SK-N-SH (cell line): ENCODE results near the gene MS4A8. TPM values are rescaled to one million over a fixed set of nuclear protein-coding genes. Genes with fewer than 3 reads are reported as not detected.

Source experiments
- CTCF ChIA-PET: fragments of 300-600, 350-600 bp; formaldehyde crosslinking; extraction: SDS; loops from one replicate; lab custom pipeline; 2021; lab: Yijun Ruan, JAX
- POLR2A ChIA-PET: fragments of 350-600 bp; sonication (Branson Sonifier 250); formaldehyde crosslinking; extraction: SDS; loops from one replicate; lab custom pipeline; 2020; ENCODE audit warnings: antibody characterized with exemption, inconsistent platforms; lab: Yijun Ruan, JAX
- DNase-seq: peaks from one replicate; pipeline ENCODE4 v3.0.0; 2012
- H2AFZ ChIP-seq: fragments of 200-600 bp; sonication (generic); 2 replicates; pipeline ENCODE4 v1.8.1; 2016; ENCODE audit warnings: antibody characterized with exemption, mild to moderate bottlenecking, low read depth
- H3F3A ChIP-seq: fragments of 200-600 bp; sonication (generic); replicated peaks from 2 replicates; pipeline ENCODE3; 2016; ENCODE audit warnings: antibody characterized with exemption, mild to moderate bottlenecking; ENCODE audit not compliant: insufficient read depth
- H3K27ac ChIP-seq, 2 experiments: fragments of 200-500 bp in 1 of 2; fragments of 200-600 bp in 1 of 2; sonication (Bioruptor generic) in 1 of 2; sonication (generic), shearing (Covaris generic) in 1 of 2; 2 replicates each; pipeline versions ENCODE4 v1.5.1 to v1.6.1; 2014 to 2016; ENCODE audit warnings: low read depth in 2 of 2, inconsistent platforms in 1 of 2, low read length in 1 of 2, mild to moderate bottlenecking in 1 of 2, mixed read lengths in 1 of 2
- H3K27me3 ChIP-seq: fragments of 200-600 bp; sonication (generic), shearing (Covaris generic); 2 replicates; pipeline ENCODE4 v1.6.1; 2016; ENCODE audit warnings: mixed run types; ENCODE audit not compliant: insufficient read depth
- H3K36me3 ChIP-seq, 2 experiments: fragments of 200-500 bp in 1 of 2; fragments of 200-600 bp in 1 of 2; sonication (Bioruptor generic) in 1 of 2; sonication (generic) in 1 of 2; replicated peaks in 1 of 2; 2 replicates each; pipeline versions ENCODE3 to v1.5.1; 2014 to 2016; ENCODE audit warnings: low read length in 1 of 2, mild to moderate bottlenecking in 1 of 2; ENCODE audit not compliant: insufficient read depth in 2 of 2, control insufficient read depth in 1 of 2
- H3K4me1 ChIP-seq, 2 experiments: fragments of 200-500 bp in 1 of 2; fragments of 200-600 bp in 1 of 2; sonication (Bioruptor generic) in 1 of 2; sonication (generic), shearing (Covaris generic) in 1 of 2; 2 replicates each; pipeline versions ENCODE4 v1.5.1 to v1.6.1; 2014 to 2016; ENCODE audit warnings: low read depth in 1 of 2, low read length in 1 of 2, mixed run types in 1 of 2; ENCODE audit not compliant: insufficient read depth in 2 of 2, control insufficient read depth in 1 of 2
- H3K4me2 ChIP-seq: fragments of 200-600 bp; sonication (generic), shearing (Covaris generic); 2 replicates; pipeline ENCODE4 v1.6.1; 2017; ENCODE audit warnings: mixed run types
- H3K4me3 ChIP-seq, 2 experiments: fragments of 200-500 bp in 1 of 2; fragments of 200-600 bp in 1 of 2; sonication (Bioruptor generic) in 1 of 2; sonication (generic), shearing (Covaris generic) in 1 of 2; 2 replicates each; pipeline versions ENCODE4 v1.5.1 to v1.8.1; 2014 to 2016; ENCODE audit warnings: low read depth in 2 of 2, inconsistent platforms in 1 of 2, low read length in 1 of 2, mild to moderate bottlenecking in 1 of 2, mixed read lengths in 1 of 2, moderate library complexity in 1 of 2
- H3K79me2 ChIP-seq: fragments of 200-600 bp; sonication (generic); 2 replicates; pipeline ENCODE4 v1.8.1; 2017; ENCODE audit warnings: mild to moderate bottlenecking; ENCODE audit not compliant: insufficient read depth
- H3K9ac ChIP-seq: fragments of 200-600 bp; sonication (generic); 2 replicates; pipeline ENCODE4 v1.6.1; 2017; ENCODE audit warnings: mixed run types
- H3K9me2 ChIP-seq: fragments of 200-600 bp; sonication (generic); 2 replicates; pipeline ENCODE4 v1.6.1; 2017; ENCODE audit warnings: mixed run types
- H3K9me3 ChIP-seq: fragments of 200-600 bp; sonication (generic); 2 replicates; pipeline ENCODE4 v1.6.1; 2017; ENCODE audit warnings: mixed run types, mild to moderate bottlenecking, moderate library complexity
- H4K20me1 ChIP-seq: fragments of 200-600 bp; sonication (generic); 2 replicates; pipeline ENCODE4 v1.6.1; 2017; ENCODE audit warnings: mild to moderate bottlenecking, mixed run types; ENCODE audit not compliant: insufficient read depth
- ELF1 ChIP-seq: IDR thresholded peaks from 2 replicates; pipeline ENCODE4 v1.4.0; 2012
- EP300 ChIP-seq, 2 experiments: IDR thresholded peaks; 2 replicates each; pipeline versions ENCODE4 v1.4.0 to v1.6.1; 2012; ENCODE audit warnings: borderline replicate concordance in 1 of 2, low read depth in 1 of 2, low read length in 1 of 2
- FOSL2 ChIP-seq: IDR thresholded peaks from 2 replicates; pipeline ENCODE4 v1.4.0; 2012; ENCODE audit warnings: low read depth, mild to moderate bottlenecking, moderate library complexity, borderline replicate concordance
- JUND ChIP-seq: IDR thresholded peaks from 2 replicates; pipeline ENCODE4 v1.4.0; 2012
- NFIC ChIP-seq: IDR thresholded peaks from 2 replicates; pipeline ENCODE4 v1.4.0; 2012; ENCODE audit warnings: borderline replicate concordance
- PBX3 ChIP-seq: IDR thresholded peaks from 2 replicates; pipeline ENCODE4; 2012
- RAD21 ChIP-seq: IDR thresholded peaks from 2 replicates; pipeline ENCODE4 v1.6.1; 2012; ENCODE audit warnings: mild to moderate bottlenecking, low read length
- REST ChIP-seq: IDR thresholded peaks from 2 replicates; pipeline ENCODE4 v1.6.1; 2012; ENCODE audit warnings: mild to moderate bottlenecking, low read depth, low read length, moderate library complexity
- TEAD4 ChIP-seq: IDR thresholded peaks from 2 replicates; pipeline ENCODE4 v1.4.0; 2012; ENCODE audit warnings: mild to moderate bottlenecking, borderline replicate concordance; ENCODE audit not compliant: insufficient read depth
- USF1 ChIP-seq: IDR thresholded peaks from 2 replicates; pipeline ENCODE4 v1.4.0; 2012; ENCODE audit warnings: low read depth, borderline replicate concordance
- USF2 ChIP-seq: fragments of 150-350 bp; IDR thresholded peaks from 2 replicates; pipeline ENCODE4 v1.6.1; 2017; ENCODE audit warnings: antibody characterized with exemption, low read length, low read depth, borderline replicate concordance
- YY1 ChIP-seq: IDR thresholded peaks from 2 replicates; pipeline ENCODE4 v1.4.0; 2012; ENCODE audit warnings: low read depth, mild to moderate bottlenecking
- ZBTB33 ChIP-seq: IDR thresholded peaks from 2 replicates; pipeline ENCODE4 v1.4.0; 2012; ENCODE audit warnings: low read depth, borderline replicate concordance
- WGBS: methylation state at CpG from one replicate; pipeline ENCODE4 v1.1.6; 2017; ENCODE audit warnings: low lambda C conversion rate; 5-methylcytosine and 5-hydroxymethylcytosine counted together
- polyA plus RNA-seq, 3 experiments: library from polyadenylated mRNA; depleted of rRNA; stranded (reverse); fragments of >200 nt; gene quantifications; 2 replicates each; pipeline ENCODE4 v1.2.3, GENCODE V29; 2012

MS4A8 gene
- polyA plus RNA-seq, 1 of the 3 experiments (the other 2 are of a cell fraction) = not detected

- TF ChIP-seq ZBTB33 = no peak
Observed at GRCh38 chr11:60719391-60719790, 20.0 kb downstream of the MS4A8 start (continued).

- WGBS = 3% methylated on average over 6 of the region's 6 CpGs
- ChIA-PET CTCF (interaction anchor here (0.6 kb wide), 1 partner anchor 1713 kb away, joined by 3 read pairs; no protein-coding TSS in a partner anchor), POLR2A (no interaction called here)
- no peak overlapping the region for H3K9ac ChIP-seq
- no peaks in the 10 kb centered on the region for H3K9me3 ChIP-seq
- H3K4me1 ChIP-seq = no peaks in the 10 kb centered on the region
- H3K27me3 ChIP-seq = peaks cover 46% of the 10 kb centered on the region
- no peaks in the 10 kb centered on the region for H3K9me2 ChIP-seq
- no peaks in the 10 kb centered on the region for H4K20me1 ChIP-seq
- DNase-seq = no peak
- no peak overlapping the region for H3K4me2 ChIP-seq
- no peak overlapping the region for H2AFZ ChIP-seq
- H3K27ac ChIP-seq = no peak overlapping the region
- no peaks in the 10 kb centered on the region for H3K79me2 ChIP-seq
- H3K36me3 ChIP-seq = no peaks in the 10 kb centered on the region
- TF ChIP-seq ZBTB33 = no peak
- TF ChIP-seq FOSL2 = no peak
- TF ChIP-seq PBX3 = no peak
- no peak for TF ChIP-seq ELF1
- no peak for TF ChIP-seq USF1
- TF ChIP-seq YY1 = no peak
- no peak for TF ChIP-seq TEAD4
- TF ChIP-seq REST = no peak
- no peak for TF ChIP-seq NFIC
- no peak for TF ChIP-seq RAD21
- no peak for TF ChIP-seq JUND
- TF ChIP-seq USF2 = no peak
- no peak for TF ChIP-seq EP300 (IDR thresholded peaks at IDR 0.05; ENCODE audit: borderline replicate concordance in 1 of 2, low read depth in 1 of 2, low read length in 1 of 2)
- no peak overlapping the region for H3K4me3 ChIP-seq
- no peaks in the 10 kb centered on the region for H3F3A ChIP-seq
Observed at GRCh38 chr11:60720460-60720859, 21.0 kb downstream of the MS4A8 start.
